Measurements from ENCODE around the gene AOAH.

DNA sequence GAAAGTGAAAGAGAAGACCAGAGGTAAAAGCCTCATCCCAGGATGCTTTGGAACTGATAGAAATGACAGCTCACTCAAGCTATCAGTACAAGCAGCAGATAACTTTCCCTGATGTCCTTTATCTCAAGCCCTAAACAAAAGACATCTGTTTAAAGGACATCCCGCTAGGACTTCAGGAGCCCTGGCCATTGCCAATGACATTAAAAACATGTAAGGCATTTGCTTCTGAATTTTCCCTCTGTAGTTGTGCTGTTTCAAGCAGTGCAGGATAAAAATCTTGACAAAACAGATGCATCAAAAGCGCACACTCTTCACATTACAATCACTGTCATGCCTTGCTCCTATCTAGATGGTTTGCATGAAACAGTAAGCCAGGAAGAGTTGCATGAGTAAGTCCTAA lies 159.8 kb downstream of the AOAH start:
- TF ChIP-seq, protein P1, sequence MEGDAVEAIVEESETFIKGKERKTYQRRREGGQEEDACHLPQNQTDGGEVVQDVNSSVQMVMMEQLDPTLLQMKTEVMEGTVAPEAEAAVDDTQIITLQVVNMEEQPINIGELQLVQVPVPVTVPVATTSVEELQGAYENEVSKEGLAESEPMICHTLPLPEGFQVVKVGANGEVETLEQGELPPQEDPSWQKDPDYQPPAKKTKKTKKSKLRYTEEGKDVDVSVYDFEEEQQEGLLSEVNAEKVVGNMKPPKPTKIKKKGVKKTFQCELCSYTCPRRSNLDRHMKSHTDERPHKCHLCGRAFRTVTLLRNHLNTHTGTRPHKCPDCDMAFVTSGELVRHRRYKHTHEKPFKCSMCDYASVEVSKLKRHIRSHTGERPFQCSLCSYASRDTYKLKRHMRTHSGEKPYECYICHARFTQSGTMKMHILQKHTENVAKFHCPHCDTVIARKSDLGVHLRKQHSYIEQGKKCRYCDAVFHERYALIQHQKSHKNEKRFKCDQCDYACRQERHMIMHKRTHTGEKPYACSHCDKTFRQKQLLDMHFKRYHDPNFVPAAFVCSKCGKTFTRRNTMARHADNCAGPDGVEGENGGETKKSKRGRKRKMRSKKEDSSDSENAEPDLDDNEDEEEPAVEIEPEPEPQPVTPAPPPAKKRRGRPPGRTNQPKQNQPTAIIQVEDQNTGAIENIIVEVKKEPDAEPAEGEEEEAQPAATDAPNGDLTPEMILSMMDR (IDR thresholded peaks at IDR 0.05), result no peak
- no peak for TF ChIP-seq POLR2A (IDR thresholded peaks at IDR 0.05)

Measured in heart left ventricle (tissue), 13 donors.